Neuronal stem cell (in vitro differentiated cells): Measurements from ENCODE around the gene DCTN3.
A peak's percentile ranks its signal among the peaks of the same experiment; 100 is the strongest.

Experiments
- DNase-seq: peaks from one replicate; pipeline ENCODE4 v3.0.0-alpha.2; 2013; ENCODE audit warnings: low spot score
- H2AFZ ChIP-seq: one replicate; pipeline ENCODE4 v1.6.1; 2013; ENCODE audit warnings: mild to moderate bottlenecking, low read length, inconsistent platforms
- H2AK5ac ChIP-seq: 2 replicates; pipeline ENCODE4 v1.6.1; 2013; ENCODE audit warnings: low read depth, mild to moderate bottlenecking, inconsistent platforms, low read length, moderate library complexity, mixed read lengths
- H2BK120ac ChIP-seq: 2 replicates; pipeline ENCODE4 v1.6.1; 2013; ENCODE audit warnings: low read depth, mild to moderate bottlenecking, inconsistent platforms, low read length, moderate library complexity, mixed read lengths
- H2BK12ac ChIP-seq: one replicate; pipeline ENCODE4 v1.6.1; 2013; ENCODE audit warnings: low read length, inconsistent platforms
- H2BK15ac ChIP-seq: 2 replicates; pipeline ENCODE4 v1.6.1; 2013; ENCODE audit warnings: mild to moderate bottlenecking, low read length, inconsistent platforms, mixed read lengths
- H2BK5ac ChIP-seq: one replicate; pipeline ENCODE4 v1.6.1; 2013; ENCODE audit warnings: inconsistent platforms, mild to moderate bottlenecking, low read length, moderate library complexity
- H3K14ac ChIP-seq: one replicate; pipeline ENCODE4 v1.6.1; 2013; ENCODE audit warnings: low read length, inconsistent platforms
- H3K18ac ChIP-seq: 2 replicates; pipeline ENCODE4 v1.6.1; 2013; ENCODE audit warnings: low read length, inconsistent platforms
- H3K23ac ChIP-seq: 2 replicates; pipeline ENCODE4 v1.6.1; 2013; ENCODE audit warnings: low read depth, mild to moderate bottlenecking, mixed read lengths, low read length, inconsistent platforms; ENCODE audit not compliant: poor library complexity
- H3K27ac ChIP-seq: replicated peaks from 3 replicates; pipeline ENCODE4 v1.5.1; 2013; ENCODE audit warnings: low read length, inconsistent platforms
- H3K27me3 ChIP-seq, 3 experiments: 2 replicates each; pipeline ENCODE4 v1.6.1; 2013; ENCODE audit warnings: low read length in 3 of 3, mild to moderate bottlenecking in 2 of 3, inconsistent platforms in 1 of 3, low read depth in 1 of 3, mixed read lengths in 1 of 3, moderate library complexity in 1 of 3; ENCODE audit not compliant: control insufficient read depth in 3 of 3, insufficient read depth in 3 of 3
- H3K36me3 ChIP-seq, 2 donors: replicated peaks in 1 of 2; 2 replicates each; pipeline ENCODE4 v1.6.1; 2013; ENCODE audit warnings: low read length in 2 of 2; ENCODE audit not compliant: control insufficient read depth in 2 of 2, insufficient read depth in 2 of 2
- H3K4ac ChIP-seq: 2 replicates; pipeline ENCODE4 v1.6.1; 2013; ENCODE audit warnings: inconsistent platforms, mild to moderate bottlenecking, low read length, moderate library complexity
- H3K4me1 ChIP-seq, 2 donors: 1 replicate in 1 of 2; 2 replicates in 1 of 2; pipeline ENCODE4 v1.6.1; 2013; ENCODE audit warnings: low read length in 2 of 2, low read depth in 1 of 2; ENCODE audit not compliant: control insufficient read depth in 2 of 2, insufficient read depth in 1 of 2
- H3K4me2 ChIP-seq: one replicate; pipeline ENCODE4 v1.6.1; 2013; ENCODE audit warnings: mild to moderate bottlenecking, low read length, inconsistent platforms; ENCODE audit not compliant: insufficient read depth, poor library complexity, severe bottlenecking
- H3K4me3 ChIP-seq, 2 donors: 2 replicates each; pipeline ENCODE4 v1.5.1; 2013; ENCODE audit warnings: low read length in 2 of 2, mild to moderate bottlenecking in 2 of 2, inconsistent platforms in 1 of 2, moderate library complexity in 1 of 2
- H3K79me1 ChIP-seq: one replicate; pipeline ENCODE4 v1.6.1; 2013; ENCODE audit warnings: low read depth, mild to moderate bottlenecking, inconsistent platforms, low read length, moderate library complexity
- H3K9ac ChIP-seq: one replicate; pipeline ENCODE4 v1.6.1; 2013; ENCODE audit warnings: mild to moderate bottlenecking, low read depth, low read length, inconsistent platforms; ENCODE audit not compliant: poor library complexity
- H3K9me3 ChIP-seq, 2 donors: replicated peaks in 1 of 2; 2 replicates each; pipeline versions ENCODE3 to v1.6.1; 2013; ENCODE audit warnings: low read length in 2 of 2, mild to moderate bottlenecking in 2 of 2, inconsistent platforms in 1 of 2, low read depth in 1 of 2, mixed read lengths in 1 of 2, moderate library complexity in 1 of 2; ENCODE audit not compliant: control insufficient read depth in 2 of 2, insufficient read depth in 1 of 2
- H4K8ac ChIP-seq: one replicate; pipeline ENCODE4 v1.6.1; 2013; ENCODE audit warnings: low read depth, mild to moderate bottlenecking, inconsistent platforms, low read length, moderate library complexity
- H4K91ac ChIP-seq: one replicate; pipeline ENCODE4 v1.6.1; 2013; ENCODE audit warnings: low read length, low read depth, mild to moderate bottlenecking, inconsistent platforms; ENCODE audit not compliant: poor library complexity
- WGBS, 2 donors: extraction: QIAGEN DNeasy Blood & Tissue Kit; methylation state at CpG; one replicate each; pipeline ENCODE4 v1.1.7; 2013; ENCODE audit warnings: missing lambda C conversion rate in 2 of 2, mixed read lengths in 1 of 2; ENCODE audit not compliant: insufficient read length in 2 of 2, insufficient replicate concordance in 1 of 2; ENCODE audit errors: extremely low coverage in 2 of 2; 5-methylcytosine and 5-hydroxymethylcytosine counted together

The DCTN3 gene

DNA sequence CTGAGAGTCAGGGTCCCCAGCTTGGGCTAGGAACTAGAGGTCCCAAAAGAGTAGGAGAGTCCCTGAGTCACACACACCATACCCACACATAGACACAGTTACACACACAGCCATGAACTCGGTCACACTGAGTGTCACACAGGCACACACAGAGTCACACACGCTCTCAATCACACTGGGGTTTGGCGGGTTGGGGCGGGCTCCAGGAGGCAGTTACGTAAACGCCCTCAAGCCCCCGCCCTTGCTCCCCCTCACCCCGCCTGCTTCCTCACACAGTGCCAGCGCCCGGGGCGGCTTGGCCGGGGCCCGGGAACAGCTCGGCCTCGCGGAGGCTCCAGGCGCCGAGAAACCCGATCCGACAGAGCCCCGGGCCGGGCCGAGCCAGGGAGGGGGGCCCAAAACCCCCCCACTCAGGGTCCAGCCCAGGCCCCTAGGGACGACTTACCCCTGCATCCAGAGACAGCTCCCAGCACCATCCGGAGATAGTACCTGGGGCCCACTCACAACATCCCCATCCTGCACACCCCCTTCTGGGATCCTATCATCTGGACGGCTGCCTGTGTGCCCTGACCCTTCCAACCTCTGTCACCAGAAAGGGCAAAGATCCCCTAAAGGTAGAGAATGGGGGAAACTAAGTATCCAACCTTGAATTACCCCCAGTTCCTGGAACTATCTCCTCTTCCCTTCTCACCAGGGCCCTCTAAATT, 27.2 kb downstream of the DCTN3 start:
- no peak for DNase-seq

DNA sequence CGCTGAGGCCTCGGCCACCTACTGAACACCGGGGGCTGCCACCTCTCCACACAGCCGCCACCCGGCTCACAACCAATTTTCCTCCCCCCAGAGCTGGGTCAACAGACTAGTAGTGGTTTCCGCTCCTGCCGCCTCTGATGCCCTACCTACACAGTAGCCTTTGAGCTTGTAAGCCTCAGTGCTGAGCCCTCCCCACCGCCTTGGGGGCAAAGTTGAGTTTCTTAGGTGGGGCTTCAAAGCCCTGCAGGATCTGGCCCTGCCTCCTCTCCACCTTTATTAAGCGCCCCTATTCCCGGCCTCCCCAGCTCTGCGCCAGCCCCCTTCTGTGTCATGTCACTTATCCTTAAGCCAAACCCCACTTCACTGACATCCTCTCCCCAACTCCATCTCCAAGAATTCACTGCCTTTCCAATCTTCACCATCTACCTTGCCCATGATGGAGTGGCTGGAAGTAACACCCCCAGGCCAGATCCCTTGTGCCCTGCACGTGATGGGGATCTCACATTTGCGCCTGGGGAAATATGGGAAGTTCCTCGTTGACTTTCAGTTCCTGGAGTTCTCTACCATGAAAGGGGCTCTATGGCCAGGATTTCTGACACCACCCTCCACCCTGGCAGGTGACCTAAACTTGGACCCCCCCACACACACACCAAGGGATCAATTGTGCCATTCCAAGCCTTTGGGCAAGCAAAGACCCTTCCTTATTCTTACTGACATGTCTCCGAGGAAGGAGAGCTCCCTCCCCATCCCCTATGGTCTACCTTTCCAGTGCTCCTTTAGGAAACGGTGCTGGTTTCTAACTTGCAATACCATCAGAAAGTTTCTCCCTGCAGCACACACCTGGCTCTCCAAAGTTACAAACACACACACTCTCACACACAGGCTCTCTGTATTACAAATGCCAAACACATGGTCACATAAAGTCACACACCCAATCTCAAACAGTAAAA, 28.1 kb downstream of the DCTN3 start:
- Histone ChIP-seq H3K4me2 (no peak overlapping the region), H3K23ac (no peak overlapping the region), H3K14ac (no peak overlapping the region), H3K4me3 (no peak overlapping the region), H3K18ac (peak overlapping the region; percentile 9), H4K8ac (no peak overlapping the region), H2BK12ac (no peak overlapping the region), H2BK15ac (no peak overlapping the region), H3K9me3 (no peaks in the 10 kb centered on the region), H3K36me3 (peaks cover 0 to 9% of the 10 kb centered on the region in 2 donors), H2BK120ac (no peak overlapping the region), H3K9ac (no peak overlapping the region), H3K27ac (no peak overlapping the region), H3K79me1 (peaks cover 3% of the 10 kb centered on the region), H3K4me1 (peaks cover 23 to 35% of the 10 kb centered on the region in 2 donors), H3K4ac (no peak overlapping the region), H4K91ac (no peak overlapping the region), H2AK5ac (no peak overlapping the region), H3K27me3 (peaks cover 4 to 56% (median 29%) of the 10 kb centered on the region in 3 experiments), H2BK5ac (no peak overlapping the region), H2AFZ (peak overlapping the region; percentile 55)
- WGBS, 2 donors: no CpG with 5 or more reads among the region's 16 CpGs
- no peak for DNase-seq

More for the DNA sequence above, 27.2 kb downstream of the DCTN3 start:
- no peak overlapping the region for H3K27ac ChIP-seq
- peak overlapping the region; percentile 18 for H3K4me2 ChIP-seq
- peaks cover 4 to 48% (median 29%) of the 10 kb centered on the region in 3 experiments for H3K27me3 ChIP-seq
- no peak overlapping the region for H4K8ac ChIP-seq
- H3K23ac ChIP-seq: no peak overlapping the region
- WGBS, 2 donors: no CpG with 5 or more reads among the region's 26 CpGs
- no peak overlapping the region for H3K14ac ChIP-seq
- H3K79me1 ChIP-seq: peaks cover 3% of the 10 kb centered on the region
- peaks cover 0 to under 1% of the 10 kb centered on the region in 2 donors for H3K36me3 ChIP-seq
- H2BK5ac ChIP-seq: no peak overlapping the region
- H2BK15ac ChIP-seq: no peak overlapping the region
- H2BK12ac ChIP-seq: no peak overlapping the region
- no peak overlapping the region for H3K9ac ChIP-seq
- peaks cover 19 to 27% of the 10 kb centered on the region in 2 donors for H3K4me1 ChIP-seq
- no peak overlapping the region for H3K4me3 ChIP-seq
- peak overlapping the region; percentile 81 for H3K18ac ChIP-seq
- no peak overlapping the region for H4K91ac ChIP-seq
- H2AFZ ChIP-seq: peak overlapping the region; percentile 78
- H2AK5ac ChIP-seq: no peak overlapping the region
- H3K4ac ChIP-seq: no peak overlapping the region
- no peaks in the 10 kb centered on the region for H3K9me3 ChIP-seq
- H2BK120ac ChIP-seq: no peak overlapping the region

- Histone ChIP-seq H3K27me3 (peaks cover 4 to 61% (median 25%) of the 10 kb centered on the region in 3 experiments), H2BK15ac (peak overlapping the region; percentile 75), H4K91ac (no peak overlapping the region), H2BK5ac (no peak overlapping the region), H2BK120ac (no peak overlapping the region), H4K8ac (no peak overlapping the region), H3K14ac (no peak overlapping the region), H2BK12ac (no peak overlapping the region), H3K4me2 (peak overlapping the region; percentile 27), H3K79me1 (peaks cover 3% of the 10 kb centered on the region), H3K9me3 (no peaks in the 10 kb centered on the region), H3K27ac (no peak overlapping the region), H3K4me3 (peak overlapping the region in 1 of 2 donors; percentile 20), H3K36me3 (peaks cover 0 to 15% of the 10 kb centered on the region in 2 donors), H3K4ac (no peak overlapping the region), H2AK5ac (peak overlapping the region; percentile 58), H2AFZ (peak overlapping the region; percentile 80), H3K4me1 (peaks cover 28 to 43% of the 10 kb centered on the region in 2 donors), H3K9ac (no peak overlapping the region), H3K18ac (peak overlapping the region; percentile 73), H3K23ac (peak overlapping the region; percentile 8)
- peak; percentile 84 for DNase-seq
- WGBS, 2 donors: no CpG with 5 or more reads among the region's 60 CpGs
These were observed 28.9 kb downstream of the DCTN3 start for GRCh38 chr9:34591248-34591916.
